HG02623 (cell line): ENCODE measurements around the gene FAM184A.
"Not testable (repeated sequence)": the region's sequence is repeated elsewhere in the genome, so short reads cannot be mapped to it uniquely, and the experiment has no call there.

ENCODE experiments used
- ATAC-seq: cut with Tn5 transposase; IDR thresholded peaks from one replicate; pipeline ENCODE4 v1.9.1; 2021; ENCODE audit warnings: moderate library complexity; ENCODE audit not compliant: unreplicated experiment

The FAM184A gene

DNA sequence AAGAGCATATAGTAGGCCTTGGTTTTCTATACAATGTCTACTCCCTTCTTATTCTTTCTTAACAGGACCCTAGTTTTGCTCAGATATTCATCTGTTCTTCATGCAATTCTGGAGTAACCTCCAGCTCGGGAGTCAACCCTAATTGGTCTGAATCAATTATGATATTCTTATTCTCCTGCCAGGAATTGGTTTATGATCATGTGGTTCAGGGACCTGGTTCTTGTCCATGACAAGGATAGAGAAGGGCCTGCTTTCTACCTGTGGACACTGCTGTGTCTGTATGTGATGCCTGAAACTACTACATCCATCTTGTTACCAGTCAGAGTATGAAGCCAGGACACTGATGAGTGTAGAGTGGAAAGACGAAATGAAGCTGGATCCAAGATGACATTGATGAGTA, 24.4 kb upstream of the FAM184A start:
- no peak for ATAC-seq

DNA sequence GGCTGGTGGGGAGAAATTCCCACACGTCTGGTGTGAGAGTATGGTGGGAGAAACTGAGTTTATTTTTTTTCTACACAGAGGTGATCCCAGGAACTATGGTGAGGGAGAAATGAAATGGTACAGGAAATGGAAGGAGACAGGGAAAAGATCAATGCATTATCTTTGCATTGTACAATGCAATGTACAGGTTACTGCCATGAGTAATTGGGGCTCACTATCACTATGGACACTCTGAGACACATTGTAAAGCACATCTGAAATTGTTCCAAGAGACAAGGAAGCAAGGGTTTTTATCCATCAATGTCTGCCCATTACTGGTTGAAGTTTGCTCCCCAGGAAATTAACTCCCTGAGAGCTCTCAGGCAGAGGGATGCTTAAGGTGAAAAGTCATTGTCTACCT, 21.7 kb upstream of the FAM184A start:
- no peak for ATAC-seq

DNA sequence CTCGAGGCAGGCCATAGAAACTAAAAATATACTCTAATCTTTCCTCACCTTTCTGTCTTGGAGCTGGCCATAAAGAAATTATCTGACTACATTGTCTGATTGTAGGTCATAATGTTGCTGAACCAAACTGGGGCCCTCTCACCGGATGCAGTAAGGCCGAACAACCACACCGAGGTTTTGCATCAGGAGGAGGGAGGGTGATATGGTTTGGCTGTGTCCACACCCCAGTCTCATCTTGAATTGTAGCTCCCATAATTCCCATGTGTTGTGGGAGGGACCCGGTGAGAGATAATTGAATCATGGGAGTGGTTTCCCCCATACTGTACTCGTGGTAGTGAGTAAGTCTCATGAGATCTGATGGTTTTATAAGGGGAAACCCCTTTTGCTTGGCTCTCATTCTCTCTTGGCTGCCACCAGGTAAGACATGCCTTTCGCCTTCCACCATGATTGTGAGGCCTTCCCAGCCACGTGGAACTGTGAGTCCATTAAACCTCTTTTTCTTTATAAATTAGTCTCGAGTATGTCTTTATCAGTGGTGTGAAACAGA, 19.4 kb upstream of the FAM184A start:
- not testable (repeated sequence) for ATAC-seq

DNA sequence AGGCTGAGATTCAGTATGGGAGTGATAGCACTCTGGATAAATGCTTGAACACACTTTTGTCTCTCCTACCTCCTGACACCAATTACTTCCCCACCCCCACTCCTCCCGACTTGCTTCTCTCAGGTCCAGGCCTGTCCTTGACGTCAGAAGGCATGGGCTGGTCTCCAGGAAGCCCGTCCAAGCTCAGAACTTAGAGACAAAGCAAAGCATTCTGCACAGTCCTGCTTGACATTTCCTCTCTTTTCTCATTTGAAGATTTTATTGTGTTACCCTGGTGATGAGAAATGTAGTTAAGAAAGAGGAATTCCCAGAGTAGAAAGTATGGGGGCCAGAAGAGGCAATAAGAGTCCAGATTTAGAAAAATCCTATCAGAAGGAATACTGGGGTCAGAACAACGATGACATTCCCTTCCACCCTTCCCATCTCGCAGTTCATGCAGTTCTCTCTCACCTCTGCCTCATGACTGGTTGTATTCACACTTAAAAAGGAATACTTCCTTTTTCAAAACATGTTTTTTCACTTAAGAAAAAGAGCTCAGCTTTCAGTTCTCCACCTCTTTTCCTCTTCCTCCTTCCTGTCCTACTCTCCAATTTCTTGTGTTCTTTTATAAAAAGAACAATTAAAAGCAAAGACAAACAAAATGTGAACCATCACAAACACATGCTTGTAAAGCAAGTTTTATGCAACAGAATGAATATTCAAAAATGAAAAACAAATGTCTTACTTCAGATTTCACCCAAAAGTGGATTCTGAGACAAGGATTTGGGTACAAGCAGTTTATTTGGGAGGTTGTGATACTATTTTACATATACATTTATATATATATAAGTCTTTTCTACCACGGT, 18.5 kb upstream of the FAM184A start:
- no peak for ATAC-seq

DNA sequence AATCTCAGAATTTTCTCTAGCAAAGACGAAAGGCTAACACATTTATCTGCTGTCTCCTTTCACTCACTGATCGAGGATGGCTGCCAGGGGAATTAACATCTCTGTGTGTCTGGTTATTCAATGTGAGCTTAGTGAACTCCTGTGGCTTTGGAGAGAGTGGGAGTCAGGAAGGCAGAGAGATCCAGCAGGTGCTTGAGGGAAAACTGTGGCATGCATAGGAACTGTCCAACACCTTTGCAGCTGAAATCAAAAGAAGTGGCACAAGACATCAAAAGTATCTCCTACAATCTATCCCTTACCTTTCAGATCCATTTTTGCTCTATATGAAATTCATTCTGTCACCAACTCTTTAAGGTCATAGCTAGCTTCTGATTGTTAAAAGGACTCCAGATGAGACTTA, 11.8 kb upstream of the FAM184A start:
- ATAC-seq = no peak

DNA sequence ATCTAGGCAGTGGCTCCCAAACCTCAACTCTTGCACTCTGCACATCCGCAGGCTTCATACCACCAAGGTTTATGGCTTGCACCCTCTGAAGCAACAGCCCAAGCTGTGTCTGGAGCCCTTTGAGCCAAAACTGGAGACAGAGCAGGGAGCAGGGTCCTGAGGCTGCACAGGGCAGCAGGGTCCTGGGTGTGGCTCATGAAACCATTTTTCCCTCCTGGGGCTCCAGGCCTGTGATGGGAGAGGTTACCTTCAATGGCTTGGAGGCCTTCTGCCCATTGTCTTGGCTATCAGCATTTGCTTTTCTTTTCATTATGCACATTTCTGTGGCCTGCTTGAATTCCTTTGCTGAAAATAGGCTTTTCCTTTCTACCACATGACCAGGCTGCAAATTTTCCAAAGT, 6.3 kb upstream of the FAM184A start:
- no peak for ATAC-seq

DNA sequence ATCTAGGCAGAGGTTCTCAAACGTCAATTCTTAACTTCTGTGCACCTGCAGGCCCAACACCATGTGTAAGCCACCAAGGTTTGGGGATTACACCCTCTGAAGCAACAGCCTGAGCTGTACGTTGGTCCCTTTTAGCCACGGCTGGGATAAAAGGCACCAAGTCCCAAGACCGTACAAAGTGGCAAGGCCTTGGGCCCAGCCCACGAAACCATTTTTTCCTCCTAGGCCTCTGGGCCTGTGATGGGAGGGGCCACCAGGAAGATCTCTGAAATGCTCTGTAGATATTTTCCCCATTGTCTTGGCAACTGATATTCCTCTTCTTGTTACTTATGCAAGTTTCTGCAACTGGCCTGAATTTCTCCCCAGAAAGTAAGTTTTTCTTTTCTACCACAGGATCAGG, 4.5 kb upstream of the FAM184A start:
- ATAC-seq = no peak

DNA sequence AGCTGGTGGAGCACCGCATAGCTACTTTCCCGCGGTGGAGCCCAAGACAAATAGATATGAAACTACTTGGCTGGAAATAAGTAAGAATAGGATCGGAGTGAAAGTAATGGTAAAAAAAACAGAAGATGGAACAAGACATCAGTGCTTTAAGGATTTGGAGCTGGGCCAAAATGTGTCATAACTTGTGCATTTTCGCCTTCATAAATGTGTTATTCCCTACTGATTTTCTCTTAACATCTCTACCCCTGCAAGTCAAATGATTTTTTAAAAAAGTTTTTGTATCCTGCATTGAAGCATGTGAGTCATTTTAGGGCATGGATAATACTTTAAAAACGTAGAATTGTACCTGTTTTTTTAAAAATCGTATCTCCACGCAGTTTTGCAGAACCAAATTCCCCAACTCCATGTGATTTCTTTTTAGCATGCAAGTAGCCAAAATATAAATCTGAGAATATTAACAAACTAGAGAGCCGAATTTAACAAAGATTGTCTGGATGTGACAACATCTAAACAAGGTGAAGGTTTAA, 882 bp upstream of the FAM184A start:
- no peak for ATAC-seq

DNA sequence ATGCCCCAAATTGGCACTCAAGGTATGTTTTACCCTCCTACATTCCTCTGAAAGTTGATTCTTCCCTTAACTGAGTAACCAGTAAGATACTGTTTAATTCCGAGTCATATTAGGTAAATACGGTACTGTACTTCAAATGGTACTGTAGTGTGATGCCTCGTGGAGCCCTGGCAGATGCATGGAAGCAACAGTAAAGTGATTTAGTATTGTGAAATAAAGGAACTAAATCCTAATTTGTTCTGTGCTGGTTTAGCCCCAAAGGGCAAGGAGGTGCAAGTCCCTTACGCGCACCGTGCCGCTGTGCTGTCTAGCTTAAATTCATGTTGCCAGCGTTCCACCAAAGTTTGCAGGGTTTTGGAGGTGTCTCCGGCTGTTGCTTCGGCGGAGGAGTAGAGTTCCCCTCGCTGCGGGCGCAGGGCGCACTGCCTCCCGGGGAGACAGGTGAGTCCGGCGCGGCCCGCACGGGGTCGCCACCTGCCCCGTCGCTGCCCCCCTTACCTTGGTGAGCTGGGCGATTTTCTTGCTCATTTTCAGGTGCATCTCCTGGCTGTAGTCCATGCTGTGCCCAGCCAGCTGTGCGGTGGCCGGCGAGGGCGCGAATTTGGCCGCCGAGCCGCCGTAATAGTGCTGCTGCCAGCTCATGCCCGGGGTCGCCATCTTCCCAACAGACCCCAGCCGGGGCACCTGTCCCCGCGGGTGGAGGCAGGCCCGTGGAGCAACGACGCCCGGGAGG, 655 bp downstream of the FAM184A start:
- ATAC-seq = peak; percentile 20

DNA sequence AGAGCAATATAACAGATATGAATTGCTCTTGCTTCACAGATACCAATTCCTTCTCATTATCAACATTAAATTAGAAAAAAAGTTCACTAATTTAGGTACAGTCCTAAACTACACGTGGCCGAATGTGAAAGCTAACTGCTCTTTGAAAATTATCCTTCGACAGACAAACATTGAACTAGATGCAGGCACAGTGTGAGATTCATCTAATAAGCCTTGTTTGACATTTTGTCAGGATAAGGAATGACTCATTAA, 1.1 kb downstream of the FAM184A start:
- no peak for ATAC-seq

DNA sequence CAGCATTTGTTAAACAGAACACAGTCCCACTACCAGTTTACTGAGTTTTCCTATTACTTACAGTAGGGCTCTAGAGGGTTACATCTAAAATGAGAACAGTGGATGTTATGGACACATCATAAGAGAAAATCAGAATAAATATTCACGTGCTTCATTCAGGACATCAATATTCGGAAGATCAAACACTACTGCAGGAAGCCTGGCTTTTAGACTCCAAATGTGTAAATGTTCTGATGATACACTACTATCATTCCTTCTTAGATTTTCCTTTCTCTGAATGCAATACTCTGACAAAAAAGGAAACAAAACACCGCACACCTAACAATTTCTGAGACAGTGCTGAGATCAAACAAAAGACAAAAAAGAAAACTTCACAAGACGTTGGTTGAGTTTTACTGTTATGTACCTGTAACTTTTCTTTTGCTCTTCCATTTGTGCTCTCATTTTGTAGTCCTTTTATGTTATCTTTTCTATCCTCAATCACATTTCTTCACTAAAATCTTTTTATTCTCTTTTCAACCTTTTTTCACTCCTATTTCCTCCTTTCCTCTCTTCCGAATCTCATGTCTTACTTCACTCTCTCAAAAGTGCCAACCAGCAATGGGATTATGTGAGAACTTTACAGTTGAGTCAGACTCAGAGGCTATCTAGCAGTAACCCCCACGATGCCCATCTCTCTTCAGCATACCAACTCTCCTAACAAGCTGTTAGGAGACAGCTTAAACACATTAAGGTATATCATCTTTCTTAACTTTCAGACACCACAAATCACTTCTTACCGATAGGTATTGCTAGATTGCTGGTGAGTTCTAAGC, 1.7 kb downstream of the FAM184A start:
- no peak for ATAC-seq

DNA sequence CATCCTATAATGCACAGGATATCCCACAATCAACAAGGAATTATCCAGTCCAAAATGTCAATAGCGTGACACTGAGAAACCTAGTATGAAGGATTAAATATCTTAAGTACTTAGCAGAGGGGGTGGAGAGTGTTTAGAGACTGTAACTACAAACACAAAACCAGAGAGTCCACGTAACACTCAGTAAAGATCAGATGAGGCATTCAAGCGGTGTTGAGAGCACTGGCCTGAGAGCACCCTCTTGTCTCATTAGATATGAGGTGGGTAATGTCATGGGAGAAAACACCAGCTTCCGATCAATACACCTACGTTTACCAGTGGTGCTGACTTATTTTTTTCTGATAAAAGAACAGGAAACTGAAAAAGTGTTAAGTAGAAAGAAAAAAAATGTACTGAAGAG, 2.3 kb downstream of the FAM184A start:
- ATAC-seq = no peak

DNA sequence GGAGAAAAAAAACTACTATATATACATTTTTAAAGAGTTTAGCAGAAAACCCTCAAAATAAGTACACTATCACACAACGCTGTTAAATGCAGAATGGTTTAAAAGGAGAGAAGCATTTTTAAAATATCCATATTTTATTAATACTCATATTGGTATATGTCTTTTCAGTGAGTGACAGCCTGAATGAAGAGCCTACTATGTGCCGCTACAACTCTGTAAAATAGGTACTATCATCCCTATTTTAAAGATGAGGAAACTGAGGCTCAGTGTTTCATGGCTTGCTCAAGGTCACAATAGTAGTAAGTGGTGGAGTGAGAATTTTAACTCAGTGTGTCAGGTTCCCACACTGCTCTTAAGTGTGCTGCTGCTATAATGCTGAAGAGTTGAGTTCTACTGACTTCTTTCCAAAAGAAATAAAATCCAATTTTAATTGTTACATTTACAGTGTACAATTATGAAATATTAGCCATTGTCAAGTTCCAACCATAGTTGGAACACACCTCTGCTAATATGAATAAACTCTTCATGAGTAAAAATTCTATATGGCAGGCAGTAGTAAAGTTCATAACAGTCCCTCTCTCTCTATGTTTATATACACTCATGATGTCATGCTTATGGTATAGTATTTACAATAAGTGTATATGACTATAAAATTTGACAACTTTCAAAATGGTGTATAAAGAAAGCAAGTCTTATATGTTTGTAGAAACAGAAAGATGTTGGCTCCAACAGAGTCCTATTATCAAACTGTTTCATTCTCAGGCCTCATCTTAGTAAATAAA, 3.1 kb downstream of the FAM184A start:
- no peak for ATAC-seq

DNA sequence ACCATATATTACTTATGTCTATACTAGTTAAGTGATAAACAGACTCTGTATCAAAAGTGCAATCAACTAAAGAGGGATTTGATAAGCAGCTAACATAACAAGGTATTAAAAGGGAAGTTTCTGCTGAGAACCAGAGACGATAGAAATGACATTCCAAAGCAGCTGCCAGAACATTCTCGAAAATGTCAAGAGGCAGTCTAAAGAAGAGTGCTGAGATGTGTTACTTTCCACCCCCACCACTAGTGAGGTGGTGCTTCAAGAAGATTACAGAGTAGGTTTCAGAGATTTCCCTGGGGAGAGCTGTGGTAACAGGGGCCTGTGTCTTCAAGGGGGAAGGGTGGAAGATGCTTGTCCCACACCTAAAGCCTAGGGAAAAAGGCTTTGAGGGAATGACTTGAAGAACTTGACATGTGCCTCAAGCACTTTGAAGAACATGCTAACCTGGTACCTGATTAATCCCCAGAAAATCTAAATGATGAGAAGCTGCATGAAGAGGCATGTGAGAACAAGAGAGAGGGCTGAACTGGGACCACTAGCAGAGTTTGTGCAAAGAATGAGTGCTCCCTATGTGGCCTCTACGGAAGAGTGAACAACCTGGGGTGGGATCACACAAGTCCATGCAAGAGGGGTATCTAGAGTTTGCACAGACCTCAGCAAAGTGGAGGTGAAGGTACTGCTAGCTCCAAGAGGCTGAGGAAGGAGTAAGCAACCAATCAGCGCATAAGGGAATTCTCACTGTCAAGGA, 5.0 kb downstream of the FAM184A start:
- no peak for ATAC-seq

DNA sequence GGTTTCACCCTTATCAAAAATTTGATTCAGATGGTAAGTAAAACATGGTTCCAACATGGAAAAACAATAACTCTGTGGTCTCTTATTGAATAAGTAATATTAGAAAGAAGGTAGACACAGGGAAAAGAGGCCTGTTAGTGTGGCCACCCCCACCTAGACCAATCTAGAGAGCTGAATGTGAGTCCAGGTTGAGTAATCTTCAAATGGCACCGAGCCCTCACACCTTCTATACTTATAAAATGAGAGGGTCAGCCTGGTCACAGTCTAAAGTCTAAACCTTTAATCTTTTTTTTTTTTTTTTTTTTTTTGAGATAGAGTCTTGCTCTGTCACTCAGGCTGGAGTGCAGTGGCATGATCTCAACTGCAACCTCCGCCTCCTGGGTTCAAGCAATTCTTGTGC, 6.9 kb downstream of the FAM184A start:
- no peak for ATAC-seq

DNA sequence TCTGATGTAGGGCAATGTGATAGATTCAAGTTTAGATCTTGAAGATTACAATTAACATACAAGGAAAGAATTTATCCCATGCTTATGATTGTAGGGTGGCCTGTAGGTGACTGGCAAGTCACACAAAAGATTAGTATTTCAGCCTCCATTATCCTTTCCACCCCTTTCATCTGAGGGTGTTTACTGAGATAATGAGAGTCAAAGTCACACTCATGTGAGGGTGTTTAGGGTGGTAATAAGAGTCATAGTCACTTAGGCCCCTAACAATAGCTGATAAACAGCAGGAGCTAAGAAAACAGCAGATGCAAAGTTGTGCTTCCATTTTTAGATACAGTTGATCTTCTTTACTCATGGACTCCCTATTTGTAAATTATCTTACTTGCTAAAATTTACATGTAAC, 11.4 kb downstream of the FAM184A start:
- no peak for ATAC-seq

DNA sequence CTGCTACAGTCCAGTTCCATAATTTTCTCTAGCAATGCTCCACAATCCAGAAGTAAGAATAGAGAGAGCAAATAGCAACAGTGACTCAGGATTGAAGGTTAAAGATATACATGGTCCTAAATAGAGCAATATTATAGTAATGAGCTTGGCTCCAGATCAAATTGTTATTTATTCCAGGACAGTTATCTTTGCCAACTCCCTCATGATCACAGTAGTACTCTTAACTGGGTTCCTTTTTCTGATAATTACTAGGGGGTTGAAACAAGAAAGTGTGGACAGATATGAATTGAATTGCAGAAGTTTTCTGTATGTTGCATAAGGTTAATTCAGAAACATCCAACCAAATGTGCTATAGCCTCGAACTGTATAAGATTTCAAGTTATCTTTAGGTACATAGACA, 11.9 kb downstream of the FAM184A start:
- ATAC-seq = no peak

DNA sequence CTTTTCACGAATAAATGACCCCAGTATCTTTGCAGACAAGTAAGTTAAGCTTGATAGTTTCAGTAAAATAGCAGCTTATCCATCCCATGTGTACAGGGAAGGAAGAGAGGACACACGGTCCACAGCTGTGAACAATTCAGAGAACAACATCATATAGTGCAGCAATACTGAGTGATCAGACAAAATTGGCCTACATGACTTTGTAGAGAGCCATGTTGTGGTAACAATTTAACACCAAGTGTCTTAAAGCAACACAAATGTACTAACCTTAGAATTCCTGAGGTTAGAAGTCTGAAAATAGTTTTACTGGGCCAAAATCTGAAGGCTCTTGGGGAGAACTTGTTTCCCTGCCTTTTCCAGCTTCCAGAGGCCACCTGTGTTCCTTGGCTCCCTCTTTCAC, 12.5 kb downstream of the FAM184A start:
- ATAC-seq = no peak

DNA sequence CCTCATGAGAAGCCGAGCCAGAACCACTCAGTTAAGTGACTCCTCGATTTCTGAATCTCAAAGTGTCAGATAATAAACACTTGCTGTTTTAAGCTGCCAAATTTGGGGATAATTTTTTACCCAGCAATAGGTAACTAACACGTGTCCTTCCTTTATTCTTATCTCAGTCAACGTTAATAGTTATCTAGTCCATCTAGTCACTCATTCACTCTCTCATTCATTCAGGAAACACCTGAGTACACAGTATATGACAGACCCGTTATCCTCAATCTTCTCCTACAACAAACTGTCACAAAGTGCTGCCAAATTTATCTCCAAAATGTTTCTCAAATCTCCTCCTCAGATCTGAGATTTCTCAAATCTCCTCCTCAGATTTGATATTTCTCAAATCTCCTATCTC, 13.1 kb downstream of the FAM184A start:
- ATAC-seq = no peak

DNA sequence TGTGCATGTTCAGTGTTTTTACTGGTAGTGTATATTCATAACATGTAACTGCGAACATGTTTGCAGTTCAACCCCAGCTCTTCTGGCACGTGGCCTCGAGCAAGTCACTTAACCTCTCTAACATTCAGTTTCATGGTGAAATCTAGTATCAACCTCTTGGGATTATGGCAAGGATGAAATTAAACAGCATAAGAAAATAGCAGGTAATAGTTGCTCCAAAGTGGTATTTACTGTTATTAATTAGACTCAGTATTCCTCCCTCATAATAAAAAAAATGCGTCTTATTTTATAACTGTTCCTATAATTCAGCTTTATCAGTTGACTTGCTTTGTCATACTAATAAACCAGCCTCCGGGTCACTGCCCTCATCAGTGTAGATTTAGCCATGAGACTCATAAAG, 15.0 kb downstream of the FAM184A start:
- ATAC-seq = no peak
